Loucy (cell line): Measurements from ENCODE around the gene DNAH14.

Source experiments
- CTCF ChIP-seq: fragments of 200-600 bp; sonication (generic); conservative IDR thresholded peaks from 2 replicates; pipeline ENCODE4 v1.5.1; 2014; ENCODE audit warnings: mild to moderate bottlenecking, antibody characterized with exemption, low read length
- EZH2phosphoT487 ChIP-seq: fragments of 200-600 bp; IDR thresholded peaks from 2 replicates; pipeline ENCODE4 v1.6.1; 2018; ENCODE audit warnings: antibody characterized with exemption, mild to moderate bottlenecking, moderate library complexity, borderline replicate concordance

GRCh38 chr1:225228871-225229303 lies 299.4 kb downstream of the DNAH14 start:
- TF ChIP-seq CTCF (no peak), EZH2phosphoT487 (no peak)
